Measurements from ENCODE around the gene SERBP1. TPM values are rescaled to one million over a fixed set of nuclear protein-coding genes. Genes with fewer than 3 reads are reported as not detected.

Gene SERBP1
- total RNA-seq, 1 experiment from 2014 or later = 315 TPM

GRCh38 chr1:67429011-67429527, 1.1 kb downstream of the SERBP1 start:
- peaks cover 65% of the 10 kb centered on the region for H3K36me3 Mint-ChIP-seq (ENCODE audit: insufficient read depth, unreplicated experiment)

DNA sequence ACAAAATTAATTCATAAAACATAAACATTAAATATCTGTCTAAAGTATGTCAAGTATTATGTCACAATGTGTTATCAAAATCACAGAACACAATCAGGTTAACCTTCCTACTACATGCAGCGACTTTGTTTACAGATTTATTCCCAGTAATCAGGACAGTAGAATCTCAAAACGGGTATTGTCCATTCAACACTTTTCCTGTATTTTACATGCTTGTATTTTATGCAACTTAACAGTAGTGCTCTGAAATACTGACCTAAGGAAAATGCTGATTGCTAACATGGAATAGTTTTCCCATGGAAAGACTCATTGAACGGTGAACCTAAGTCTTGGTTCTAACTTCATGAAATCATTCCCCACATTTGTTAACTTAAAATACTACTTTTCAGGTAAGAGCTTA, 2.3 kb downstream of the SERBP1 start:
- Mint-ChIP-seq H3K9me3 (ENCODE audit: unreplicated experiment) (no peaks in the 10 kb centered on the region), H3K4me1 (ENCODE audit: insufficient read depth, unreplicated experiment) (peaks cover 34% of the 10 kb centered on the region), H3K36me3 (ENCODE audit: insufficient read depth, unreplicated experiment) (peaks cover 76% of the 10 kb centered on the region), H3K27ac (ENCODE audit: low read depth, unreplicated experiment) (peak overlapping the region; percentile 98), H3K27me3 (ENCODE audit: insufficient read depth, unreplicated experiment) (no peaks in the 10 kb centered on the region), H3K4me3 (ENCODE audit: unreplicated experiment) (peak overlapping the region; percentile 100)
- DNase-seq (ENCODE audit: unreplicated experiment) = peak; percentile 18
- BruUV-seq (replicated peaks) = no TSS peak
- TF ChIP-seq CTCF (IDR thresholded peaks at IDR 0.05; ENCODE audit: unreplicated experiment) = no peak
- ChIA-PET CTCF (interaction anchor here (0.7 to 7.6 kb wide), 14 partner anchors 9 to 215 kb away, joined by 3 to 56 read pairs (median 4); no protein-coding TSS in a partner anchor), POLR2A (interaction anchor here (0.7 to 5.9 kb wide), 15 partner anchors 9 to 404 kb away, joined by 3 to 49 read pairs (median 4); no protein-coding TSS in a partner anchor)
- intact Hi-C loops (cut with micrococcal nuclease) = no loop called here

More at GRCh38 chr1:67429011-67429527, 1.1 kb downstream of the SERBP1 start:
- H3K9me3 Mint-ChIP-seq (ENCODE audit: unreplicated experiment) = no peaks in the 10 kb centered on the region
- H3K27me3 Mint-ChIP-seq (ENCODE audit: insufficient read depth, unreplicated experiment) = no peaks in the 10 kb centered on the region
- peak overlapping the region; percentile 98 for H3K27ac Mint-ChIP-seq (ENCODE audit: low read depth, unreplicated experiment)
- POLR2A ChIA-PET = interaction anchor here (0.7 to 5.9 kb wide), 24 partner anchors 10 to 497 kb away, joined by 3 to 49 read pairs (median 4); no protein-coding TSS in a partner anchor
- BruUV-seq (replicated peaks) = no TSS peak
- peak overlapping the region; percentile 100 for H3K4me3 Mint-ChIP-seq (ENCODE audit: unreplicated experiment)
- intact Hi-C loops (cut with micrococcal nuclease) = no loop called here
- CTCF ChIA-PET = interaction anchor here (0.5 to 7.6 kb wide), 17 partner anchors 10 to 666 kb away, joined by 3 to 56 read pairs (median 4); no protein-coding TSS in a partner anchor
- peak; percentile 38 for DNase-seq (ENCODE audit: unreplicated experiment)
- H3K4me1 Mint-ChIP-seq (ENCODE audit: insufficient read depth, unreplicated experiment) = peaks cover 34% of the 10 kb centered on the region
- TF ChIP-seq CTCF (IDR thresholded peaks at IDR 0.05; ENCODE audit: unreplicated experiment) = no peak

GRCh38 chr1:67427465-67427864, 2.7 kb downstream of the SERBP1 start:
- POLR2A ChIA-PET = interaction anchor here (0.9 to 5.9 kb wide), 7 partner anchors 9 to 404 kb away, joined by 3 to 49 read pairs (median 6); no protein-coding TSS in a partner anchor
- peak overlapping the region; percentile 100 for H3K4me3 Mint-ChIP-seq (ENCODE audit: unreplicated experiment)
- H3K4me1 Mint-ChIP-seq (ENCODE audit: insufficient read depth, unreplicated experiment) = peaks cover 34% of the 10 kb centered on the region
- H3K36me3 Mint-ChIP-seq (ENCODE audit: insufficient read depth, unreplicated experiment) = peaks cover 81% of the 10 kb centered on the region
- H3K9me3 Mint-ChIP-seq (ENCODE audit: unreplicated experiment) = no peaks in the 10 kb centered on the region
- intact Hi-C loops (cut with micrococcal nuclease) = no loop called here
- no TSS peak for BruUV-seq (replicated peaks)
- H3K27me3 Mint-ChIP-seq (ENCODE audit: insufficient read depth, unreplicated experiment) = no peaks in the 10 kb centered on the region
- CTCF ChIA-PET = interaction anchor here (0.7 to 7.6 kb wide), 10 partner anchors 8 to 216 kb away, joined by 3 to 56 read pairs (median 4); no protein-coding TSS in a partner anchor
- no peak for DNase-seq (ENCODE audit: unreplicated experiment)
- no peak for TF ChIP-seq CTCF (IDR thresholded peaks at IDR 0.05; ENCODE audit: unreplicated experiment)
- peak overlapping the region; percentile 98 for H3K27ac Mint-ChIP-seq (ENCODE audit: low read depth, unreplicated experiment)

- Mint-ChIP-seq H3K4me3 (ENCODE audit: unreplicated experiment) (no peak overlapping the region), H3K9me3 (ENCODE audit: unreplicated experiment) (no peaks in the 10 kb centered on the region), H3K27me3 (ENCODE audit: insufficient read depth, unreplicated experiment) (no peaks in the 10 kb centered on the region), H3K4me1 (ENCODE audit: insufficient read depth, unreplicated experiment) (peaks cover 24% of the 10 kb centered on the region), H3K27ac (ENCODE audit: low read depth, unreplicated experiment) (peak overlapping the region; percentile 19), H3K36me3 (ENCODE audit: insufficient read depth, unreplicated experiment) (peaks cover 100% of the 10 kb centered on the region)
- BruUV-seq (replicated peaks) = no TSS peak
- no peak for DNase-seq (ENCODE audit: unreplicated experiment)
- POLR2A ChIA-PET = interaction anchor here (1.4 kb wide), 1 partner anchor 9 kb away, joined by 4 read pairs; the partner anchor contains the start of gene SERBP1
- intact Hi-C loops (cut with micrococcal nuclease) = no loop called here
- CTCF ChIA-PET = interaction anchor here (0.6 to 1.2 kb wide), 3 partner anchors 45 to 336 kb away, joined by 3 to 5 read pairs (median 5); no protein-coding TSS in a partner anchor
- no peak for TF ChIP-seq CTCF (IDR thresholded peaks at IDR 0.05; ENCODE audit: unreplicated experiment)
Measured at GRCh38 chr1:67420835-67421492, 9.2 kb downstream of the SERBP1 start.

All from MCF 10A (cell line).